Endothelial cell of umbilical vein (primary cell): ENCODE results near the gene BLM. TPM values are rescaled to one million over a fixed set of nuclear protein-coding genes. Genes with fewer than 3 reads are reported as not detected.

Source experiments
- BruUV-seq: library from RNA; stranded (reverse); fragments of 400-500 nt; replicated peaks from 2 replicates; lab custom pipeline; 2021; lab: Mats Ljungman, UMichigan
- CTCF ChIA-PET: fragments of 300-600, 350-600 bp; sonication (Branson Sonifier 250); formaldehyde crosslinking; loops from one replicate; lab custom pipeline; 2021; ENCODE audit warnings: antibody characterized with exemption, inconsistent platforms; lab: Charles Lee
- POLR2A ChIA-PET: fragments of 300-600, 350-600 bp; sonication (Branson Sonifier 250); formaldehyde crosslinking; loops from one replicate; lab custom pipeline; 2021; ENCODE audit warnings: antibody characterized with exemption, inconsistent platforms; lab: Charles Lee
- DNase-seq: peaks from one replicate; pipeline ENCODE4 v3.0.0-alpha.2; 2011; ENCODE audit warnings: low read depth, low spot score
- FAIRE-seq: peaks from 2 replicates; lab custom pipeline; 2011; peaks lifted over from hg19 to GRCh38; lab: Jason Lieb, UNC
- H2AFZ ChIP-seq: 2 replicates; pipeline ENCODE4 v1.6.0; 2012; ENCODE audit warnings: low read depth, low read length, control low read depth, inconsistent platforms
- H3K27ac ChIP-seq: 2 replicates; pipeline ENCODE4 v1.5.1; 2011; ENCODE audit warnings: low read depth, mild to moderate bottlenecking, control low read depth, low read length, moderate library complexity; ENCODE audit not compliant: insufficient read depth
- H3K27me3 ChIP-seq, 2 experiments: 2 replicates each; pipeline versions ENCODE4 v1.6.0 to v1.6.1; 2011; ENCODE audit warnings: low read length in 2 of 2, mixed read lengths in 1 of 2; ENCODE audit not compliant: control insufficient read depth in 2 of 2, insufficient read depth in 2 of 2
- H3K36me3 ChIP-seq, 2 experiments: 2 replicates in 1 of 2; 3 replicates in 1 of 2; pipeline ENCODE4 v1.5.1; 2011; ENCODE audit warnings: low read length in 2 of 2, mild to moderate bottlenecking in 1 of 2, moderate library complexity in 1 of 2; ENCODE audit not compliant: control insufficient read depth in 2 of 2, insufficient read depth in 2 of 2; ENCODE audit errors: extremely low read depth in 1 of 2
- H3K4me1 ChIP-seq: 3 replicates; pipeline ENCODE4 v1.5.1; 2011; ENCODE audit warnings: mild to moderate bottlenecking, low read length; ENCODE audit not compliant: control insufficient read depth, insufficient read depth; ENCODE audit errors: extremely low read depth
- H3K4me2 ChIP-seq: 2 replicates; pipeline ENCODE4 v1.6.1; 2011; ENCODE audit warnings: low read length, control low read depth, mixed read lengths; ENCODE audit not compliant: insufficient read depth
- H3K4me3 ChIP-seq, 3 experiments: fragments of 200-600 bp in 1 of 3; sonication (generic), shearing (Covaris generic) in 1 of 3; replicated peaks in 1 of 3; 2 replicates each; pipeline ENCODE4 v1.5.1; 2011 to 2016; ENCODE audit warnings: control low read depth in 3 of 3, low read length in 3 of 3, mild to moderate bottlenecking in 2 of 3, inconsistent platforms in 1 of 3, low read depth in 1 of 3, moderate library complexity in 1 of 3; ENCODE audit not compliant: insufficient read depth in 1 of 3
- H3K79me2 ChIP-seq: 2 replicates; pipeline ENCODE4 v1.6.0; 2012; ENCODE audit warnings: low read length, inconsistent platforms; ENCODE audit not compliant: control insufficient read depth, insufficient read depth
- H3K9ac ChIP-seq: replicated peaks from 2 replicates; pipeline ENCODE3; 2011; ENCODE audit warnings: low read length, control low read depth; ENCODE audit not compliant: insufficient read depth; ENCODE audit errors: extremely low read depth
- H3K9me1 ChIP-seq: replicated peaks from 3 replicates; pipeline ENCODE4 v1.6.0; 2011; ENCODE audit warnings: mild to moderate bottlenecking, low read length; ENCODE audit not compliant: control insufficient read depth, insufficient read depth; ENCODE audit errors: extremely low read depth
- H3K9me3 ChIP-seq: replicated peaks from 2 replicates; pipeline ENCODE4 v1.5.1; 2012; ENCODE audit warnings: low read length, inconsistent platforms; ENCODE audit not compliant: control insufficient read depth, insufficient read depth
- H4K20me1 ChIP-seq: replicated peaks from 2 replicates; pipeline ENCODE3; 2011; ENCODE audit warnings: mild to moderate bottlenecking, low read length; ENCODE audit not compliant: control insufficient read depth, insufficient read depth; ENCODE audit errors: extremely low read depth
- EZH2 ChIP-seq: IDR thresholded peaks from 2 replicates; pipeline ENCODE4 v1.6.1; 2012; ENCODE audit warnings: borderline replicate concordance, low read depth, mild to moderate bottlenecking, moderate library complexity, low read length, inconsistent platforms; ENCODE audit not compliant: severe bottlenecking
- FOS ChIP-seq: IDR thresholded peaks from 2 replicates; pipeline ENCODE4 v1.6.1; 2011; ENCODE audit warnings: mild to moderate bottlenecking, low read length, moderate library complexity, borderline replicate concordance; ENCODE audit not compliant: insufficient read depth
- GATA2 ChIP-seq: IDR thresholded peaks from 2 replicates; pipeline ENCODE4 v1.7.0; 2011; ENCODE audit warnings: low read depth, mild to moderate bottlenecking, moderate library complexity, mixed read lengths, low read length; ENCODE audit not compliant: insufficient read length, insufficient read depth
- JUN ChIP-seq: IDR thresholded peaks from 2 replicates; pipeline ENCODE4 v1.6.1; 2011; ENCODE audit warnings: borderline replicate concordance, low read depth; ENCODE audit not compliant: insufficient read length, insufficient read depth
- MYC ChIP-seq: IDR thresholded peaks from one replicate; pipeline ENCODE4 v1.6.1; 2011; ENCODE audit warnings: mild to moderate bottlenecking, low read depth, low read length
- POLR2A ChIP-seq: IDR thresholded peaks from 2 replicates; pipeline ENCODE4 v1.6.1; 2012; ENCODE audit warnings: low read depth, mild to moderate bottlenecking, control low read depth, low read length
- POLR2AphosphoS5 ChIP-seq: IDR thresholded peaks from 2 replicates; pipeline ENCODE4 v1.6.1; 2012; ENCODE audit warnings: low read depth, mild to moderate bottlenecking, control low read depth, low read length, moderate library complexity; ENCODE audit not compliant: insufficient read depth
- dilution Hi-C: fragments of 300-500 bp; cut with MboI; formaldehyde crosslinking; loops from one replicate; pipeline ENCODE4 v1.15.0; 2019; ENCODE audit warnings: low sequenced_read_pairs; ENCODE audit not compliant: extremely low pct_ligation_motif_present
- intact Hi-C: fragments of 100-400 bp; cut with micrococcal nuclease; formaldehyde crosslinking; loops from one replicate; pipeline ENCODE4 v1.10.0; 2022
- polyA plus RNA-seq, 4 experiments: library from polyadenylated mRNA; depleted of rRNA in 3 of 4; stranded (reverse) in 3 of 4; unstranded in 1 of 4; fragments of >200 nt; gene quantifications; 2 replicates each; pipeline versions ENCODE4 v1.2.1 to v1.2.3, GENCODE V29; 2011 to 2012; ENCODE audit warnings: missing spikeins in 1 of 4
- total RNA-seq: library from RNA; stranded (reverse); gene quantifications from 2 replicates; pipeline ENCODE4 v1.2.3, GENCODE V29; 2021
- TF ChIP-seq, protein P1 (sequence below): IDR thresholded peaks from 2 replicates; pipeline ENCODE4 v1.6.1; 2011; ENCODE audit not compliant: insufficient read depth, insufficient read length
- TF ChIP-seq, protein P2 (sequence below), 2 donors: IDR thresholded peaks; 1 replicate in 1 of 2; 2 replicates in 1 of 2; pipeline ENCODE4 v1.5.1; 2011; ENCODE audit warnings: low read length in 2 of 2, mild to moderate bottlenecking in 2 of 2, moderate library complexity in 2 of 2, control low read depth in 1 of 2, inconsistent platforms in 1 of 2, low read depth in 1 of 2; ENCODE audit not compliant: insufficient read depth in 1 of 2; ENCODE audit errors: extremely low read depth in 1 of 2

Gene BLM
- total and polyA plus RNA-seq, 2 donors (not counting 3 experiments of a cell fraction or from before 2014, with no cell fraction given): 3.8 to 17.3 TPM

DNA sequence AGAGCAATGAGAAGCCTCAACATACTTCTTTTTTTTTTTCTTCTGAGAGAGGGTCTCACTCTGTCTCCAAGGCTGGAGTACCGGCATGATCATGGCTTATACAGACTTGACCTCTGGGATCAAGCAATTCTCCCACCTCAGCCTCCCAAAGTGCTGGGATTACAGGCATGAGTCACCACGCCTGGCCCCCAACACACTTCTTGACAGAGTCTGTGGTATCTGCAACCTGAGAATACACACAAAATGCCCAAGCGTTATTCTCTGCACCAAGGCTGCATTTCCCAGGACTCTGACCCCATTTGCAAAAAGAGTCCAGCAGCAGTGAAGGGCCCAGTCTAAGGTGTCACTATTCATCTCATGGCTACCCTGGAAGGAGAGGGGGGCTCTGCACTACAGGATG is 42.7 kb upstream of the BLM start:
- POLR2A ChIA-PET: no interaction called here
- no peak for TF ChIP-seq MYC
- TF ChIP-seq FOS: no peak
- TF ChIP-seq, protein P1, sequence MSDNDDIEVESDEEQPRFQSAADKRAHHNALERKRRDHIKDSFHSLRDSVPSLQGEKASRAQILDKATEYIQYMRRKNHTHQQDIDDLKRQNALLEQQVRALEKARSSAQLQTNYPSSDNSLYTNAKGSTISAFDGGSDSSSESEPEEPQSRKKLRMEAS: no peak
- TF ChIP-seq, protein P2, sequence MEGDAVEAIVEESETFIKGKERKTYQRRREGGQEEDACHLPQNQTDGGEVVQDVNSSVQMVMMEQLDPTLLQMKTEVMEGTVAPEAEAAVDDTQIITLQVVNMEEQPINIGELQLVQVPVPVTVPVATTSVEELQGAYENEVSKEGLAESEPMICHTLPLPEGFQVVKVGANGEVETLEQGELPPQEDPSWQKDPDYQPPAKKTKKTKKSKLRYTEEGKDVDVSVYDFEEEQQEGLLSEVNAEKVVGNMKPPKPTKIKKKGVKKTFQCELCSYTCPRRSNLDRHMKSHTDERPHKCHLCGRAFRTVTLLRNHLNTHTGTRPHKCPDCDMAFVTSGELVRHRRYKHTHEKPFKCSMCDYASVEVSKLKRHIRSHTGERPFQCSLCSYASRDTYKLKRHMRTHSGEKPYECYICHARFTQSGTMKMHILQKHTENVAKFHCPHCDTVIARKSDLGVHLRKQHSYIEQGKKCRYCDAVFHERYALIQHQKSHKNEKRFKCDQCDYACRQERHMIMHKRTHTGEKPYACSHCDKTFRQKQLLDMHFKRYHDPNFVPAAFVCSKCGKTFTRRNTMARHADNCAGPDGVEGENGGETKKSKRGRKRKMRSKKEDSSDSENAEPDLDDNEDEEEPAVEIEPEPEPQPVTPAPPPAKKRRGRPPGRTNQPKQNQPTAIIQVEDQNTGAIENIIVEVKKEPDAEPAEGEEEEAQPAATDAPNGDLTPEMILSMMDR (IDR thresholded peaks at IDR 0.05; ENCODE audit: extremely low read depth in 1 of 2, insufficient read depth in 1 of 2, low read depth in 1 of 2, low read length in 2 of 2): no peak
- no peak for TF ChIP-seq POLR2A
- TF ChIP-seq JUN: no peak
- TF ChIP-seq POLR2AphosphoS5: no peak
- no peak for TF ChIP-seq EZH2
- TF ChIP-seq GATA2: no peak
- Histone ChIP-seq H3K9me1 (no peaks in the 10 kb centered on the region), H3K79me2 (no peaks in the 10 kb centered on the region), H3K27ac (no peak overlapping the region), H3K36me3 (no peaks in the 10 kb centered on the region), H3K4me2 (no peak overlapping the region), H3K9ac (no peak overlapping the region), H3K27me3 (no peaks in the 10 kb centered on the region), H2AFZ (no peak overlapping the region), H3K9me3 (no peaks in the 10 kb centered on the region), H3K4me1 (no peaks in the 10 kb centered on the region), H3K4me3 (no peak overlapping the region), H4K20me1 (no peaks in the 10 kb centered on the region)
- no peak for FAIRE-seq
- BruUV-seq: no TSS peak
- DNase-seq: no peak
- dilution Hi-C loops (no loop called here), intact Hi-C loops (no loop called here)
- CTCF ChIA-PET: no interaction called here
